ENCODE results near the gene PDXP. TPM values are rescaled to one million over a fixed set of nuclear protein-coding genes. Genes with fewer than 3 reads are reported as not detected.

The PDXP gene
- polyA plus RNA-seq, 1 donor (not counting 4 experiments of a cell fraction or from before 2014, with no cell fraction given): 5.2 TPM

GRCh38 chr22:37701141-37701786, 42.7 kb downstream of the PDXP start:
- H3K4me3 ChIP-seq (ENCODE audit: control insufficient read depth in 2 of 3, extremely low read depth in 1 of 3, insufficient read depth in 2 of 3, low read depth in 1 of 3, low read length in 3 of 3): no peak overlapping the region
- H3K4me1 ChIP-seq (ENCODE audit: control insufficient read depth, extremely low read depth, insufficient read depth, low read length): peaks cover 7% of the 10 kb centered on the region
- H3K4me2 ChIP-seq (ENCODE audit: control insufficient read depth, extremely low read depth, insufficient read depth, low read depth, low read length): no peak overlapping the region
- H3K9me3 ChIP-seq (ENCODE audit: control insufficient read depth, low read depth, low read length): no peaks in the 10 kb centered on the region
- H3K27me3 ChIP-seq (ENCODE audit: control insufficient read depth, extremely low read depth, insufficient read depth, low read length): no peaks in the 10 kb centered on the region
- dilution Hi-C loops (cut with MboI; ENCODE audit: extremely low pct_ligation_motif_present, low sequenced_read_pairs): no loop called here
- H3K79me2 ChIP-seq (ENCODE audit: control insufficient read depth, insufficient read depth, low read length): no peaks in the 10 kb centered on the region
- FAIRE-seq (no peak), DNase-seq (ENCODE audit: low read depth, low spot score) (no peak)
- no peak overlapping the region for H3K27ac ChIP-seq (ENCODE audit: control insufficient read depth, insufficient read depth, low read length)
- H4K20me1 ChIP-seq (ENCODE audit: control insufficient read depth, extremely low read depth, insufficient read depth, low read length): no peaks in the 10 kb centered on the region
- H3K9ac ChIP-seq (ENCODE audit: control insufficient read depth, extremely low read depth, insufficient read depth, low read length): no peak overlapping the region
- TF ChIP-seq EZH2 (IDR thresholded peaks at IDR 0.05; ENCODE audit: low read length): no peak
- TF ChIP-seq, protein P1, sequence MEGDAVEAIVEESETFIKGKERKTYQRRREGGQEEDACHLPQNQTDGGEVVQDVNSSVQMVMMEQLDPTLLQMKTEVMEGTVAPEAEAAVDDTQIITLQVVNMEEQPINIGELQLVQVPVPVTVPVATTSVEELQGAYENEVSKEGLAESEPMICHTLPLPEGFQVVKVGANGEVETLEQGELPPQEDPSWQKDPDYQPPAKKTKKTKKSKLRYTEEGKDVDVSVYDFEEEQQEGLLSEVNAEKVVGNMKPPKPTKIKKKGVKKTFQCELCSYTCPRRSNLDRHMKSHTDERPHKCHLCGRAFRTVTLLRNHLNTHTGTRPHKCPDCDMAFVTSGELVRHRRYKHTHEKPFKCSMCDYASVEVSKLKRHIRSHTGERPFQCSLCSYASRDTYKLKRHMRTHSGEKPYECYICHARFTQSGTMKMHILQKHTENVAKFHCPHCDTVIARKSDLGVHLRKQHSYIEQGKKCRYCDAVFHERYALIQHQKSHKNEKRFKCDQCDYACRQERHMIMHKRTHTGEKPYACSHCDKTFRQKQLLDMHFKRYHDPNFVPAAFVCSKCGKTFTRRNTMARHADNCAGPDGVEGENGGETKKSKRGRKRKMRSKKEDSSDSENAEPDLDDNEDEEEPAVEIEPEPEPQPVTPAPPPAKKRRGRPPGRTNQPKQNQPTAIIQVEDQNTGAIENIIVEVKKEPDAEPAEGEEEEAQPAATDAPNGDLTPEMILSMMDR (optimal IDR thresholded peaks at IDR 0.05 in 1 of 3, IDR thresholded peaks at IDR 0.05 in 1 of 3, conservative IDR thresholded peaks at IDR 0.05 in 1 of 3; ENCODE audit: extremely low read depth in 1 of 3, insufficient read depth in 2 of 3, low read length in 3 of 3): no peak
- no peaks in the 10 kb centered on the region for H3K9me1 ChIP-seq (ENCODE audit: control insufficient read depth, extremely low read depth, insufficient read depth, low read length)
- H2AFZ ChIP-seq (ENCODE audit: control insufficient read depth, low read length): no peak overlapping the region
- H3K36me3 ChIP-seq (ENCODE audit: control insufficient read depth in 2 of 2, extremely low read depth in 1 of 2, insufficient read depth in 2 of 2, low read length in 2 of 2): no peaks in the 10 kb centered on the region

DNA sequence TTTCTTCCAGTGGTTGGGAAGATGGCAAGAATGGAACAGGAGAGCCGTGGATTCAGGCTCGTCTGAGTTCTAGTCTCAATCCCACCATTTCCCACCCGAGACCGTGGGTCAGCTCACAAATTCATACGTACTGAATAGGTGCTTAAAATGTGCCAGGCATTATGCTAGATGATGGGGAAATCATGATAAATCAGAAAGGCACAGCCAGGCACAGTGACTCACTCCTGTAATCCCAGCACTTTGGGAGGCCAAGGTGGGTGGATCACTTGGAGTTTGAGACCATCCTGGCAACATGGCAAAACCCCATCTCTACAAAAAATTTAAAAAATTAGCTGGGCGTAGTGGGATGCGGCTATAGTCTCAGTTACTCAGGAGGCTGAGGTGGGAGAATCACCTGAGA, 45.4 kb downstream of the PDXP start:
- dilution Hi-C loops (cut with MboI; ENCODE audit: extremely low pct_ligation_motif_present, low sequenced_read_pairs): no loop called here
- no peak for DNase-seq (ENCODE audit: low read depth, low spot score)
- Histone ChIP-seq H3K9me1 (ENCODE audit: control insufficient read depth, extremely low read depth, insufficient read depth, low read length) (no peaks in the 10 kb centered on the region), H3K4me1 (ENCODE audit: control insufficient read depth, extremely low read depth, insufficient read depth, low read length) (peaks cover under 1% of the 10 kb centered on the region), H3K4me3 (ENCODE audit: control insufficient read depth in 2 of 3, extremely low read depth in 1 of 3, insufficient read depth in 2 of 3, low read depth in 1 of 3, low read length in 3 of 3) (no peak overlapping the region), H3K4me2 (ENCODE audit: control insufficient read depth, extremely low read depth, insufficient read depth, low read depth, low read length) (no peak overlapping the region), H3K9me3 (ENCODE audit: control insufficient read depth, low read depth, low read length) (no peaks in the 10 kb centered on the region), H2AFZ (ENCODE audit: control insufficient read depth, low read length) (no peak overlapping the region), H3K27me3 (ENCODE audit: control insufficient read depth, extremely low read depth, insufficient read depth, low read length) (no peaks in the 10 kb centered on the region), H3K9ac (ENCODE audit: control insufficient read depth, extremely low read depth, insufficient read depth, low read length) (no peak overlapping the region), H3K79me2 (ENCODE audit: control insufficient read depth, insufficient read depth, low read length) (no peaks in the 10 kb centered on the region), H3K27ac (ENCODE audit: control insufficient read depth, insufficient read depth, low read length) (no peak overlapping the region), H4K20me1 (ENCODE audit: control insufficient read depth, extremely low read depth, insufficient read depth, low read length) (no peaks in the 10 kb centered on the region), H3K36me3 (ENCODE audit: control insufficient read depth in 2 of 2, extremely low read depth in 1 of 2, insufficient read depth in 2 of 2, low read length in 2 of 2) (no peaks in the 10 kb centered on the region)
- no peak for TF ChIP-seq EZH2 (IDR thresholded peaks at IDR 0.05; ENCODE audit: low read length)
- TF ChIP-seq, protein P1 (optimal IDR thresholded peaks at IDR 0.05 in 1 of 3, IDR thresholded peaks at IDR 0.05 in 1 of 3, conservative IDR thresholded peaks at IDR 0.05 in 1 of 3; ENCODE audit: extremely low read depth in 1 of 3, insufficient read depth in 2 of 3, low read length in 3 of 3): no peak
- no peak for FAIRE-seq

All from keratinocyte (primary cell).